Measurements from ENCODE around the gene NCF2.

NCF2 gene

GRCh38 chr1:183522104-183522503 is 68.2 kb downstream of the NCF2 start:
- no peak for DNase-seq
- in situ Hi-C loops (cut with HindIII; ENCODE audit: low pct_ligation_motif_present, low pct_unique_long_range_greater_than_20kb, low sequenced_read_pairs): no loop called here

DNA sequence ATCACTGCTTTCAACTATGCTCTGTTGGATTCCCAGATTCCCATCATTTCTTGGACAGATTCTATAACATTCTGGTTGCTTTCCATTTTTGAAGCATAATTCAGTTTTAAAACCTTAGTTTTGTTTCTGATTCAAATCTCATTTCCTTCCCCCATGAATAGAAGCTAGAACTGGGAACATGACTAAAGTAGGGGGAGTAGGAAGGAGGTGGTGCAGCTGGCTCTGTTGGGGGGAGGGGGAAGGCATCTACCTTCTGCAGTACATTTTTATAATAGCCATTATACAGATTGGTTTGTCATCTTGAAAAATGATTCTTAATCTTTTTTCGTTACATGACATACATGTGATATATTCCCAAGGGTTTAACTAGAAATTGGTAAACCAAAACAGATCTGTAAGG is 69.9 kb downstream of the NCF2 start:
- no peak for DNase-seq
- in situ Hi-C loops (cut with HindIII; ENCODE audit: low pct_ligation_motif_present, low pct_unique_long_range_greater_than_20kb, low sequenced_read_pairs): no loop called here

DNA sequence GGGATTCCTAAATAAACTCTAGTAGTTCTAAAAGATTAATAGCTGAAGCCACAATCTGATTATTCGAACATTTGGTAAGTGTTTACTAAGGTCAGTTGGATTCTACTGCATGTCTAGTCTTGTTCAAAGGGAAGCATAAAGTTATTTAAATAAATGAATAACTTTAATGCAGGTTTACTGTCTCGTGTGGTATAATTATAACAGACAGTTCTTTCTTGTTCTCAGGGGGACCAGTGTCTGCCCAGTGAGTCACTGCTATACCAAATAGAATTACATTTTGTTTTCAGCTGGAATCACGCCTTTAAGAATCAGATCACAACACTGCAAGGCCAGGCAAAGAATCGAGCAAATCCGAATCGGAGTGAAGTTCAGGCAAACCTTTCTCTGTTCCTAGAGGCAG is 72.9 kb downstream of the NCF2 start:
- in situ Hi-C loops (cut with HindIII; ENCODE audit: low pct_ligation_motif_present, low pct_unique_long_range_greater_than_20kb, low sequenced_read_pairs): no loop called here
- DNase-seq: no peak

GRCh38 chr1:183516725-183517124 is 73.5 kb downstream of the NCF2 start:
- DNase-seq: no peak
- in situ Hi-C loops (cut with HindIII; ENCODE audit: low pct_ligation_motif_present, low pct_unique_long_range_greater_than_20kb, low sequenced_read_pairs): no loop called here

GRCh38 chr1:183515002-183515689 is 75.1 kb downstream of the NCF2 start:
- in situ Hi-C loops (cut with HindIII; ENCODE audit: low pct_ligation_motif_present, low pct_unique_long_range_greater_than_20kb, low sequenced_read_pairs): no loop called here
- no peak for DNase-seq

DNA sequence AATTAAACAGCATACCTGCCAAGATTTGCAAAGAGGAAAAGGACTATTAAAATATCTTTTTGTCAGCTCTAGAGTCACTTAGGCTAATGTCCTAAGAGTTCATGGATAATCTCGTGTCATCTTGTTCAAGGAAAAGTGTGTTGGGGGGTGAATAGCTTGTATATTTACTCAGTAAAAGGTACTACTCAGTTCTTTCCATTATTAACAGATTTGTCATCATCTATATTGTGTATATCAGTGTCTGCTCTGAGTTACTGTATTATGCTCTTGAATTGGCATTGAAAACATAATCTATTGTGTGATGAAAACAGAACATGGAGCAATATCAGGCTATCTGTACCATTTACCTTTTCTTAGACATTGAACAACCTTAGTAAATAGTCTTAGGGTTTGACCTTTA is 76.0 kb downstream of the NCF2 start:
- DNase-seq: no peak
- in situ Hi-C loops (cut with HindIII; ENCODE audit: low pct_ligation_motif_present, low pct_unique_long_range_greater_than_20kb, low sequenced_read_pairs): no loop called here

GRCh38 chr1:183512450-183512849 is 77.8 kb downstream of the NCF2 start:
- in situ Hi-C loops (cut with HindIII; ENCODE audit: low pct_ligation_motif_present, low pct_unique_long_range_greater_than_20kb, low sequenced_read_pairs): no loop called here
- no peak for DNase-seq

DNA sequence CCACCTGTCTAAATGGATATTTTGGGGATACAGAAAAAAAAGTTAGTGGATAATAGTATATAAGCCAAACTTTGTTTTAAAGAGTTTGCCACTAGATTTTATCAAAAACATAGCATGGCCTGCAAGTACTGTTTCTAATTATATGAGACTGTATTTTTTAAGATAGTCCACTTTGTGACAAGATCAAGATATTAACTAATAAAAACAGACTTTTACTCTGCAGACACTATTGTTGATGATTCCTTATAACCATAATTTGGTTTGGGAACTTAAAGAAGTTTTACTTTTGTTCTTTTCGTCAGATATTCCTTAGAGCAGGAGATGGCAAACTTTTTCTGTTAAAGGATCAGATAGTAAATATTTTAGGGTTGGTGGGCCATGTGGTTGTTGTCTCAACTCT is 81.6 kb downstream of the NCF2 start:
- DNase-seq: no peak
- in situ Hi-C loops (cut with HindIII; ENCODE audit: low pct_ligation_motif_present, low pct_unique_long_range_greater_than_20kb, low sequenced_read_pairs): no loop called here

DNA sequence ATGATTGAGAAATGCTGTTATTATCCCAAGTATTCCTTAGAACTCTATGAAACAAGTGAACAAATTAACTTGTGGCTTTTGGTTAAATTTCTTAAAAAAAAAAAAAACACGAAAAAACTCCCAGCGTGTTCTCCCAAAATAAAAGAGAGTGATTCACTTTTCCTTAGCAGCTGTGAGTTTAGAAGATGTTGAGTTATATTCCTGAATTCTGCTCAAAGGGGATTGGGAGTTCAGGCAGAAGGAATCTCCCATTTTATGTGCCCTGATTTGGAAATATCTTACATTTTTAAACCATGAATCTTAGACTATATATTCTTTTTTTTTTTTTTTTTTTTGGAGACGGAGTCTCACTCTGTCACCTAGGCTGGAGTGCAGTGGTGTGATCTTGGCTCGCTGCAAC is 83.7 kb downstream of the NCF2 start:
- in situ Hi-C loops (cut with HindIII; ENCODE audit: low pct_ligation_motif_present, low pct_unique_long_range_greater_than_20kb, low sequenced_read_pairs): no loop called here
- DNase-seq: no peak
